ENCODE results near the gene LIFR.

LIFR gene

DNA sequence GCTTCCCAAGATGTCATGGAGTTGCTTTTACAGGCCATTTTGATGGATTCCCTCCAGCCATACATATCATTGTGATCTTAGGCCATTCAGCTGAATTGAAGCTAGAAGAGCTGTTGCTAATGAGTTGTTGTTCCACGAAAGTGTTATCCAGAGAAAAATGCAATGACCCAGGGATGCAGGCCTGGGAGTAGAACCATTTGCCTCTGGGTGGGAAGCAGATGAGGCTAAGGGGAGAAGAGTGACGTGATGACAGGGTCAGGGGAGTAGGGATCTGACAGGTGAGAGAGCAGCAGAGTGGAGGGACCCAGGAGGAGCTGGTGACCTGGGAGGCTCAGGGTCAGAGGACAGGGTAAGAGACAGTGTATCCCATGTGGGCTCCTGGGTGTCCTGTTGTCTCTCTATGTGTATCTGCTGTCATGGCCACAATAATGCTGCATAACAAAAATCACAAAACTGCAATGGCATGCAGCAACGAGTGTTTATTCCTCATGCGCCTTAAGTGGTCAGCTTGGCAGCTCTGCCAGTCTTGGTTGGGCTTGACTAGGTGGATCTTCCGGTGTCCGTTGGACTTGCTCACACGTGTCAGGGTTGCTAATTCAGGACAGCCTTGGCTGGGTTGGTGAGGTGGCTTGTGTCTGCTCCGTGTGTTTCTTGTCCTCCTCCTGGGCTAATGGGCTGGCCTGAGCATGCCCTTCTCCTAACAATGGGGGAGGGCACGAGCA, 90.6 kb downstream of the LIFR start:
- Mint-ChIP-seq H3K27me3 (peaks cover 57% of the 10 kb centered on the region), H3K9me3 (no peaks in the 10 kb centered on the region), H3K27ac (no peak overlapping the region), H3K36me3 (ENCODE audit: low read depth) (no peaks in the 10 kb centered on the region), H3K4me1 (ENCODE audit: low read depth) (no peaks in the 10 kb centered on the region), H3K4me3 (no peak overlapping the region)
- no peak for DNase-seq

DNA sequence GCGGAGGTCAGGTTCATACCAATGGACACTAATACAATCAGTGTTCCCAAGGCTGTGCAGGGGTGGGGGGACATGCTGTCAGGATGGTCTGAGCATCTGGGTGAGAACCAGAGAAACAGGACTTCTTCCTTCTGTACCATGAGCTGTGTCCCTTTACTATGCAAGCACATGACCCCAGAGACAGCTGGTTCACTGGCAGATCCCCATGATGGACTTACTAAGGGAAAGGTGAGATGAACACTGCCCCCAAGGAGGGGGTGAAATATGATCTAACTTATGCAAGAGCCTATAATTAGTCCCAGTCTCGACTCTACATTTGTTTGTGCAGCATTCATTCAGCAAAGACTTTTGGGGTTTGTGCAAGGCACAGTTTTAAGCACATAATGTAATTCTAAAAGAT, 91.4 kb downstream of the LIFR start:
- H3K9me3 Mint-ChIP-seq: no peaks in the 10 kb centered on the region
- no peak overlapping the region for H3K4me3 Mint-ChIP-seq
- peaks cover 62% of the 10 kb centered on the region for H3K27me3 Mint-ChIP-seq
- no peaks in the 10 kb centered on the region for H3K36me3 Mint-ChIP-seq (ENCODE audit: low read depth)
- no peaks in the 10 kb centered on the region for H3K4me1 Mint-ChIP-seq (ENCODE audit: low read depth)
- no peak for DNase-seq
- H3K27ac Mint-ChIP-seq: no peak overlapping the region

DNA sequence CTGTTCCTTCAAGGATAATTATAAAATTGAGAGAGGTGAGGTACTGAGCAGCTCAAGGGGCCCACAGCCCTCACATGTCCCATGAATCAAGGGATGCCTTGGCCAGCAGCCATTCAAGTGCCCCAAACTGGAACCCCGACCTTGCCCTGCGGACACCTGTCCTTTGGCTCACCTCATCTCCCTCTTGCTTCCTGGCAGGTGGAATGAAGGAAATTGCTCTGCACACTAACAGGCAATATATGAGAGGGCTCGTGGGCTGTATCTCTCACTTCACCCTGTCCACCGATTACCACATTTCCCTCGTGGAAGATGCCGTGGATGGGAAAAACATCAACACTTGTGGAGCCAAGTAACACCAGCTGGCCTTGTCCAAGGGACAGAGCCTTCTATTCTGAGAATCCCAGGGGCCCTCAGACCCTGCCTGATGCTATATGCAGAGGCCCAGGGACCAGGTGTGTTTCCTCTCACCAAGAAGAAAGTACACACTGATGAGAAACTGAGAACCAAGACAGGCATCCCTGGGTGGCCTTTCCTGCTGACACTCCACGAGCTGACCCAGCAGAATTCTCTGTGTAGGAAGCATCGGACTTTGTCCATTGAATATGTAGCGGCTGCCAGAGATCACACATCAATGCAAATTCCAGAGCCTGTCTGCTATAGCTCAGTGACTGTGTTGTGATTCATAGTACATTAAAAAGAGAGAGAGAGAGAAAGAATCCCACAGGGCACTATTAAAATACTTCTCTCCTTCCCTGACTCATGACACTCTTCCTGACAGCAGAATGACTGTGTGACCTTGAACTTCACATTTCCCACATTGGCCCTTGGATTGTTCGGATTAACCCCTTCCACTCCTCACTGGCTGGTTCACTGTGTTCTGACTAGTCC, 92.6 kb downstream of the LIFR start:
- peaks cover 62% of the 10 kb centered on the region for H3K27me3 Mint-ChIP-seq
- H3K9me3 Mint-ChIP-seq: no peaks in the 10 kb centered on the region
- H3K4me3 Mint-ChIP-seq: no peak overlapping the region
- no peaks in the 10 kb centered on the region for H3K4me1 Mint-ChIP-seq (ENCODE audit: low read depth)
- H3K27ac Mint-ChIP-seq: no peak overlapping the region
- no peak for DNase-seq
- no peaks in the 10 kb centered on the region for H3K36me3 Mint-ChIP-seq (ENCODE audit: low read depth)

DNA sequence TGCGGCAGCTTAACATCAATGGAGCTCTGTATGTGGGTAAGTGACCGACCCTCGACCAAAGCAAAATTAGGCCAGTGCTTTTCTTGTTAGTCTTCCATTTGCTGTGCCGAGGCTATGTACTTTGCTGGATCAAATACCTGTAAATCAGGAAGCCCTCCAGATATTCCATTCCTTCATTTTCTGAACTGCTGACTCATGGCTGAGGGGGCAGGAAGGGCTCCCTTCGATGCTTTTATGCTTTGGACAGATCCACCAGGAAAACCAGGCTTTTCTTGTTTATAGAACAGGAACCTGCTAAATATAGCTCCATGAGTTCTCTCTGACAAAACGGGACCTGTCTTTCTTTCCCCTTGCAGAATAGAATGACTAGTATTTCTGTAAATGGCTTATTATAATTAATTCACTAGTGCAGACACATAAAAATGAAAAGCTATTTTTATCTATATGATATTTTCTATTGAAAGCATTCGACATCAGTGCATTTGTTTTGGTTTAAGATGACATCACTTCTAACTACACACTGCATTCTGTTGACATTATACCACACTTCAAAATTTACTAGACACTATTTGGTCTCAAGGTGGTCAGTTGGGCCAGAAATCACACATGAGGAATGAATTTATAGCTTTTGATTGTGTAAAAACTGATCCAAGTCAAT, 93.3 kb downstream of the LIFR start:
- H3K27me3 Mint-ChIP-seq: peaks cover 62% of the 10 kb centered on the region
- no peak for DNase-seq
- no peaks in the 10 kb centered on the region for H3K4me1 Mint-ChIP-seq (ENCODE audit: low read depth)
- H3K27ac Mint-ChIP-seq: no peak overlapping the region
- no peak overlapping the region for H3K4me3 Mint-ChIP-seq
- H3K36me3 Mint-ChIP-seq (ENCODE audit: low read depth): no peaks in the 10 kb centered on the region
- H3K9me3 Mint-ChIP-seq: no peaks in the 10 kb centered on the region

DNA sequence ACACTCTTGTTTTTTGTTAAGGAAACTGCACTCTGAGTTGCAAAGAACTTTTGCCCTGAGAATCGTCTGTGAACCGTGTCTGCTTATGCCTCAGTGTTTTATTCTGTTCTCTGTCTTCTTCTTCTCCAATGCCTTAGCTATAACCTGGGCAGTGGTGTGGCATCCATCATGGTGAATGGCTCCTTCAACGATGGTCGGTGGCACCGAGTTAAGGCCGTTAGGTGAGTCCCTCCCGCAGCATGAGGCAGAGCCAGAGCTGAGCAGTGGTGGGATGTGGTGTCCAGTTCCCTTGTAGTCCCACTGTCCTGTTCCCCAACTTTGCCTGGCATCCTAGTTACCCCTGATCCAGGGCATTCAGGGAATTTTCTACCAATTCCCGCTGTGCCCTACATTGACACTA, 98.3 kb downstream of the LIFR start:
- no peaks in the 10 kb centered on the region for H3K9me3 Mint-ChIP-seq
- H3K4me3 Mint-ChIP-seq: no peak overlapping the region
- no peak overlapping the region for H3K27ac Mint-ChIP-seq
- H3K36me3 Mint-ChIP-seq (ENCODE audit: low read depth): no peaks in the 10 kb centered on the region
- peaks cover 15% of the 10 kb centered on the region for H3K4me1 Mint-ChIP-seq (ENCODE audit: low read depth)
- peaks cover 84% of the 10 kb centered on the region for H3K27me3 Mint-ChIP-seq
- DNase-seq: no peak

DNA sequence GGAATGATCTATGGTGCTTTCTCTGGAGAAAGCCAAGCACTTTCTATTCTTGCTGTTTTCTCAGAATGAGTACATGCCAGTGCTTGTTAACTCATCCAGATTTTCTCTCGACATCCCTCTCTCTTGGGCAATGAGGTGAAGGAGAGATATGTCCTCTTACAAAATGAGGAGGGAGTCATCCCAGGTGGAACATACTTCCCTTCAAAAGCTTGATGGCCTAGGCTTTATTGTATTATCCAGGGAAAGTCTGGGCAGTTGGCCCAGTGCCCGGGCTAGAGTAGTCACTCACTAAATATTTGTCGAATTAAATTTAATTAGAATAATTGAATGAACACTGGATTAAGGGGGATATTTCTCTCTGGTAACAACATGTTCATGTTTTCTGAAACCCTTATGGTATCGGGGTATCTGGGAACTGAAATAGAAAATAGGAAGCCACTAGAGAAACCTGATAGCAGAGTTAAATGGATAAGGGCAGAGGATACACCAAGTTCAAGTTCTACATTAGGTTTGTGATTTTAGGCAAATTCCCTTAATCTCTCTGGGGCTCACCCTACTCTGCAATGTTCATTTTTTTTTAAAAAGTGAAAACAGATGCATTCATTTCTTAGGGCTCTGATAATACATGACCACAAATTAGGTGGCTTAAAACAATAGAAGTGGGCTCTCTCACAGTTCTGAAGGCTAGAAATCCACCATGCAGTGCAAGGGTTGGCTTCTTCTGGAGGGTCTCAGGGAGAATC, 99.6 kb downstream of the LIFR start:
- Mint-ChIP-seq H3K27ac (no peak overlapping the region), H3K4me3 (no peak overlapping the region), H3K27me3 (peaks cover 85% of the 10 kb centered on the region), H3K36me3 (ENCODE audit: low read depth) (no peaks in the 10 kb centered on the region), H3K4me1 (ENCODE audit: low read depth) (peaks cover 24% of the 10 kb centered on the region), H3K9me3 (no peaks in the 10 kb centered on the region)
- no peak for DNase-seq

DNA sequence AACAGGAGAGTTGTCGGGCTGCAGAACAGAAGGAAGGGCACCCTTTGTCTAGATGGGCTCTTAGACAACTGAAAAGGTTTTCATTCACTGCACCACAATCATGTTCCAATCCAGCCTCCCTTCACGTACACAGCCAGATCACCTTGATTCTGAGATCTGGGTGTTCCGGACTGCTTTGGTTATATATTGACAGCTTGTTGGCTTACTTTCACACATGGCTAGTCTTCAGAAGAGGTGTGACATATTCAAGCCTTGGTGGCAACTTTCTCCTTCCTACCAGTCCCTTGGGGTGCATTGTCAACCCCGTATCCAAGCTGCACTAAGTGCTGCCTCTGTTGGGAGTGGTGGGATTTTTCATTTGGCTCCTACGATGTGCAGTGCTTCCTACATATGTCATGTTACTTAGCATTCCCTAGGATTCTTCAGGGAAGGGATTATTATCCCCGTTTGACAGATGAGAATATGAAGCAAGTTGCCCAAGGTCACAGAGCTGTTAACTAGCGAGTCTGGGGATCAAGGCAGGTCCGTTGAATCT, 100.6 kb downstream of the LIFR start:
- no peak for DNase-seq
- H3K36me3 Mint-ChIP-seq (ENCODE audit: low read depth): no peaks in the 10 kb centered on the region
- H3K27ac Mint-ChIP-seq: no peak overlapping the region
- peaks cover 27% of the 10 kb centered on the region for H3K4me1 Mint-ChIP-seq (ENCODE audit: low read depth)
- H3K9me3 Mint-ChIP-seq: no peaks in the 10 kb centered on the region
- no peak overlapping the region for H3K4me3 Mint-ChIP-seq
- peaks cover 90% of the 10 kb centered on the region for H3K27me3 Mint-ChIP-seq

DNA sequence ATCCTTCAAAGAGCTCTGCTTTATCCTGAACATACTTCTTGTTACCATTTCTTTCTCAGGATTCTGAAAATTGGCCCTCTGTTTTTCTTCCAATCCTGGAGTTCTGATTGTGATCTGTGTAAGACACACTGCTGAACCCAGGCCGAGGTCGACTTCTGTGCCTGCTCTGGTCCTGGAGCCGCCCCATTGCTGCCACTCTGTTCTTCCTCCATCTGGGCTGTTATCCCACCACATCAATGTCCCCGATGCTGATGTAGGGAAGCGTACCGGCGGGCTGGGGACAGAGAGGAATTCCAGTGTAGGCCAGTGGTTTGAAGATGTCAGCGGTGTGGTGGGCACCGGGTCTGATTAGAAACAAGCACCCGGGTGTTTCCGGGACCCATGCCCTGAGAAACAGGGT, 102.5 kb downstream of the LIFR start:
- no peaks in the 10 kb centered on the region for H3K9me3 Mint-ChIP-seq
- no peak for DNase-seq
- H3K27me3 Mint-ChIP-seq: peaks cover 91% of the 10 kb centered on the region
- peaks cover 27% of the 10 kb centered on the region for H3K4me1 Mint-ChIP-seq (ENCODE audit: low read depth)
- peak overlapping the region; percentile 16 for H3K27ac Mint-ChIP-seq
- H3K4me3 Mint-ChIP-seq: no peak overlapping the region
- H3K36me3 Mint-ChIP-seq (ENCODE audit: low read depth): no peaks in the 10 kb centered on the region

DNA sequence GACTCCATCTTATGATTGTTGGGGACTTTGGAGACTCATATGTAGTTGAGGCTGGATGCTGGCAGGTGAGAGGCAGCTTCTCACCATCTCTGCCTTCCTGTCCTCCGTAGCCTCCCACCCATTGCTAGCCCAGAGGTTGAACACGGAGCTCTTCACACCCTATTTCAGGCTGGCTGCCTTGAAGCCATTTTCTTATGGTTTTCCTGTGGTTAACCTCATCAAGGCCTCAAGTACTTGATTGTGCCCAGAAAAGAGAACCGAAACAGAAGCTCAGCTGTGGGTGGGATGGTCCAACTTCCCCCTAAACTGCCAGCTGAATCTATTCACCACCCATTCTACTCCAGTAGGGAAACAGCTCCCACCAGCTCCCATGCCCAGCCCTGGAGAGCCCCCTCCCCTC, 102.9 kb downstream of the LIFR start:
- H3K27ac Mint-ChIP-seq: peak overlapping the region; percentile 16
- H3K36me3 Mint-ChIP-seq (ENCODE audit: low read depth): no peaks in the 10 kb centered on the region
- H3K9me3 Mint-ChIP-seq: no peaks in the 10 kb centered on the region
- peaks cover 27% of the 10 kb centered on the region for H3K4me1 Mint-ChIP-seq (ENCODE audit: low read depth)
- peaks cover 92% of the 10 kb centered on the region for H3K27me3 Mint-ChIP-seq
- DNase-seq: peak; percentile 43
- no peak overlapping the region for H3K4me3 Mint-ChIP-seq

DNA sequence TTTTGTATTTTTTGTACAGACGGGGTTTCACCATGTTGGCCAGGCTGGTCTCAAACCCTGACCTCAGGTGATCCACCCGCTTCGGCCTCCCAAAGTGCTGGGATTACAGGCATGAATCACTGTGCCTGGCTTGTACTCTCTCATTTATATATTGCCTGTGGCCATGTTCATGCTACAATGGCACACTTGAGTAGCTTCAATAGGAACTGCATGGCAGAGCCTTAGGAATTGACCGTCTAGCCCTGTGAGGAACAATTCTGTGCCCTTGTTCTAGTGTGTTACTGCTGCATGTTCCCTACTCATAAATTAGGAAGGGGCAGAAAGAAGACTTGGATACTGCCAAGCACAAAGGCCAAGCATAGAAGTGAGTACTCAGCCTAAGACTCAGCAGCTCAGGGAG, 104.2 kb downstream of the LIFR start:
- Mint-ChIP-seq H3K36me3 (ENCODE audit: low read depth) (no peaks in the 10 kb centered on the region), H3K4me1 (ENCODE audit: low read depth) (peaks cover 27% of the 10 kb centered on the region), H3K9me3 (no peaks in the 10 kb centered on the region), H3K27ac (no peak overlapping the region), H3K4me3 (no peak overlapping the region), H3K27me3 (peaks cover 92% of the 10 kb centered on the region)
- no peak for DNase-seq

DNA sequence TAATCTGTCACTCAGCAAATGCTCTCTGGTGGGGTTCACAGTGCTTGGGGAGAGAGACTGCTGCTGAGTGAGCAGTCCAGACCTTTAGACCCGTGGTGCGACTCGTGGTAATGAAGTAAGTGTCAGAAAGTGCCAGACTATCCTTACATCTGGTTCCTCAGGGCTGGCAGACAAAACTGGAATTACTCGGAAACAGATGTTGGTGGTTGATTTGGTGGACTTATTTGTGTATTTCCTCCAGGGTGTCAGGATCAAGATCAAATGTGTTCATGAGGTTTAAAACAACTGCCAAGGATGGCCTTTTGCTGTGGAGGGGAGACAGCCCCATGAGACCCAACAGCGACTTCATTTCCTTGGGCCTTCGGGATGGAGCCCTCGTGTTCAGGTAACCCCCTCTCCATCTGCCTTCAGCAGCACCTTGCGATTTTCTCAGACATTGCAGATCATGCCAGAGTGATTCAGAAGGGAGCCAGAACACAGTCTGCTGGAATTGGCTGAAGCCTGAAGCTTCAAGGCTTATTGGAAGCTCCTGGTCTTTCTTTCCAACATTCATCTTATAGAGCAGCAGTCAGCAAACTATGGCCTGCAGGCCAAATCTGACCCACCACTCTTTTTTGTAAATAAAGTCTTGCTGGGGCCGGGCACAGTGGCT, 105.2 kb downstream of the LIFR start:
- peaks cover 27% of the 10 kb centered on the region for H3K4me1 Mint-ChIP-seq (ENCODE audit: low read depth)
- no peak overlapping the region for H3K4me3 Mint-ChIP-seq
- no peak for DNase-seq

DNA sequence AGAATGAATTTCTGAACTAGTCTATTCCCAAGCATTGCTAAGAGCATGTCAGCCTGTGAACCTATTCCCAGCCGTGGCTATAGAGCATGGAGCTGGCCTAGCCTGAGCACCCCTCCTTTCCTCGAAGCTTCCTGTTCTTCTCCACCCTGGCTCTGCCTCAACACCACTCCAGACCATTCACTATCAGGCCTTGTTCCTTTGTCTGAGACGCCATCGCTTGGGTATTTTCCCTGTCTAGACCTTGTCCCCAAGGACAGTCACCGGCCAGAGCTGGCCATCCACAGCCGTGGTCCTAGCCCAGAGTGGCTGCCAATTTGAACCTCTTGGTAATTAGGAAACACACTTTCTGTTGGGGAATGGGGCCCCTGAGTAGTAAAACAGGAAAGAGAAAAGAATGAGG, 105.8 kb downstream of the LIFR start:
- H3K9me3 Mint-ChIP-seq: no peaks in the 10 kb centered on the region
- H3K36me3 Mint-ChIP-seq (ENCODE audit: low read depth): no peaks in the 10 kb centered on the region
- H3K27me3 Mint-ChIP-seq: peaks cover 92% of the 10 kb centered on the region
- H3K4me3 Mint-ChIP-seq: no peak overlapping the region
- no peak for DNase-seq
- H3K27ac Mint-ChIP-seq: no peak overlapping the region
- peaks cover 27% of the 10 kb centered on the region for H3K4me1 Mint-ChIP-seq (ENCODE audit: low read depth)

More for the DNA sequence above, 105.2 kb downstream of the LIFR start:
- H3K9me3 Mint-ChIP-seq: no peaks in the 10 kb centered on the region
- no peaks in the 10 kb centered on the region for H3K36me3 Mint-ChIP-seq (ENCODE audit: low read depth)
- peaks cover 92% of the 10 kb centered on the region for H3K27me3 Mint-ChIP-seq
- H3K27ac Mint-ChIP-seq: no peak overlapping the region

DNA sequence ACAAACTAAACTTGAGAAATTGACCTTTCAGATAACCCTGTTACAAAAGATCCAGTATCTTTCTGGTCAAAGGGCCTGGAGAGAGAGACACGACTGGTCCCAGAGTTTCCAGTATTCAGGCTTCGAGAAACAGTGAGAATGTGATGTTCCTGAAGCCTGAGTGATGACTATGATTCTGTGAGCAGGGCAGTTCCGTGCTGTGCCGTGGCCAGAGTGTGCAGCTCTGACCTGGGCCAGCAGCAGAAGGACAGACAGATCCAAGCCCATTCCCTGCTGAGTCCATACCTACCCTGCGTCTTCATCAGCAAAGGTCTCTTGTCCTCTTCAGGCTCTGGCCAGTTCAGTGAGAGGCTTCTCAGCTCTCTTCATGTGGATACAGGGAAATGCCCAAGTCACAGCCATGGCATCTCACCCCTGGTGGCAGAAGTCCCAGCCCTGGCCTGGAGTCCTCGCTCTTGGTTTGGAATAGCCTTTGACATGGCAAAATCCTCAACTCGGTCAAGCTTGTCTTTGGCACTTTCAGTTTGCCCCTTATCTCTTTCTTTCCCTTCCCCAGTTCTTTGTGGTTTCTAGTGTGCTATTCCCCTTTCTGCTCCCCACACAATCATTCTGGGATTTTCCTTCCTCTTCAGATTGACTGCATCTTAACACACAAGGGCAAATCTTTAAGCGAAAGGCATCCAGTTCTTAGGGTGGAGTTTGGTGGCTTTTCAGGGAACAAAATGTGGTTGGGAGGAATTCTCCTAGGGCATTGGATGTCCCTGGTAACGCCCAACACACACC, 107.7 kb downstream of the LIFR start:
- Mint-ChIP-seq H3K27ac (no peak overlapping the region), H3K4me3 (no peak overlapping the region), H3K27me3 (peaks cover 85% of the 10 kb centered on the region), H3K36me3 (ENCODE audit: low read depth) (no peaks in the 10 kb centered on the region), H3K4me1 (ENCODE audit: low read depth) (peaks cover 18% of the 10 kb centered on the region), H3K9me3 (no peaks in the 10 kb centered on the region)
- no peak for DNase-seq

All from activated T-cell treated with anti-CD3 and anti-CD28 coated beads, Interleukin-2, amount 50 U/mL, for 24 hours (primary cell).